Muscle layer of duodenum (tissue), 2 donors: Measurements from ENCODE around the gene PGLYRP4.

Experiments used
- H3K27ac ChIP-seq: one replicate; pipeline ENCODE4 v1.7.0; 2013; ENCODE audit warnings: mild to moderate bottlenecking, low read length
- H3K27me3 ChIP-seq: one replicate; pipeline ENCODE4 v1.7.0; 2013; ENCODE audit warnings: low read depth, mild to moderate bottlenecking, control low read depth, low read length
- H3K36me3 ChIP-seq, 2 donors: one replicate each; pipeline ENCODE4 v1.7.0; 2013; ENCODE audit warnings: low read length in 2 of 2, control low read depth in 1 of 2, mild to moderate bottlenecking in 1 of 2; ENCODE audit not compliant: insufficient read depth in 2 of 2, control insufficient read depth in 1 of 2
- H3K4me1 ChIP-seq, 2 donors: one replicate each; pipeline ENCODE4 v1.7.0; 2013; ENCODE audit warnings: low read length in 2 of 2, mild to moderate bottlenecking in 2 of 2, control low read depth in 1 of 2, moderate library complexity in 1 of 2; ENCODE audit not compliant: insufficient read depth in 2 of 2, control insufficient read depth in 1 of 2
- H3K4me3 ChIP-seq, 2 donors: one replicate each; pipeline ENCODE4 v1.7.0; 2013; ENCODE audit warnings: low read length in 2 of 2, low read depth in 1 of 2, mild to moderate bottlenecking in 1 of 2
- H3K9me3 ChIP-seq, 2 donors: one replicate each; pipeline ENCODE4 v1.7.0; 2013; ENCODE audit warnings: low read length in 2 of 2, control low read depth in 1 of 2, mild to moderate bottlenecking in 1 of 2; ENCODE audit not compliant: control insufficient read depth in 1 of 2
- donor health status: healthy.

Gene PGLYRP4

DNA sequence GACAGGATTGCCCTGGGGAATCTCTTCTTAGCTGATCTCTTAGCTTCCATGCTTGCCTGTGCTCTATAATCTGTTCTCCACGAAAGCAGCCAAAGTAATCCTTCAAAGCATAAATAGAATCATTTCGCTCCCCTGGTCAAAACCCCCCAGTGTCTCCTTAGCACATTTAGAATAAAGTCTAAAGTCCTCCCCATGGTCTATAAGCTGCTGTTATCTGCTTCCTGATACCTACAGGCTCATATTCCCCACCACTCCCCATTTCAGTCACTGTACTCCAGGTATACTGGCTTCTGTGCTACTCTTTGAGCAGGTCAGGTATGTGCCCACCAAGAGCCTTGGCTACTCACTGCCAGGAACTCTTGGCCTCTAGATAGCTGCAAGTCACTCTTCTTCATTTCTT, 23.9 kb upstream of the PGLYRP4 start:
- Histone ChIP-seq H3K36me3 (no peaks in the 10 kb centered on the region), H3K27ac (no peak overlapping the region), H3K27me3 (no peaks in the 10 kb centered on the region), H3K4me3 (no peak overlapping the region), H3K9me3 (no peaks in the 10 kb centered on the region), H3K4me1 (no peaks in the 10 kb centered on the region)

DNA sequence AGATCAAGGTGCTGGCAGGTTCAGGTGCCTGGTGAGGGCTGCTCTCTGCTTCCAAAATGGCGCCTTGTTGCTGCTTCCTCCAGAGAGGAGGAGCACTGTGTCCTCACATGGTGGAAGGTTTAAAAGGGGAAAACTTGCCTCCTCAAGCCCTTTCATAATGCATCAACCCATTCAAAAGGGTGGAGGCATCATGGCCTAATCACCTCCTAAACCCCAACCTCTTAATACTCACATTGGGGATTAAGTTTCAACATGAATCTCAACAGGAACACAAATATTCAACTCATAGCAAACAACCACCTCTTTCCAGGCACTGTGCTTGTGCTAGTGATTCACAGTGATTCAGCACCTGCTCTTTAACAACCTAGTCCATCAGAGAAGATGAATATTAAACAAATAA, 22.6 kb upstream of the PGLYRP4 start:
- Histone ChIP-seq H3K4me3 (no peak overlapping the region), H3K4me1 (no peaks in the 10 kb centered on the region), H3K9me3 (no peaks in the 10 kb centered on the region), H3K27me3 (no peaks in the 10 kb centered on the region), H3K27ac (no peak overlapping the region), H3K36me3 (no peaks in the 10 kb centered on the region)

DNA sequence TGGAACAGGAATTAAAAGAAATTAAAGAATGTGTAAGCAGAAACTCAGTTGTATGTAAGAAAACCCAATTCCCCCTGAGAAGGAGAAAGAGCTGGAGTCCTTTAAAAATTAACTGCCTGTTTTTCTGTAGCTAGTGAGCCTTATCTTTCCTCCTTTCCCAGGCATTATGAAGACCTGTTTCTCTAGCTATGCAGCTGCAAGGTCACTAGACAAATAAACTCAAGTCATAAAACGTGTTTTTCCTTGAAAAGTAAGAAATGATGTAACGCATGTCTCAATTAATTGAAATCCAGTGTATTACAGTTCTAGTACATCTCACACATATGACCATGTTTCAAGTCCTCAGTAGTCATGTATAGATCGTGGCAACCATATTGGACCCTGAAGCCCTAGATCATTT, 21.5 kb upstream of the PGLYRP4 start:
- Histone ChIP-seq H3K9me3 (no peaks in the 10 kb centered on the region), H3K27ac (no peak overlapping the region), H3K27me3 (no peaks in the 10 kb centered on the region)

DNA sequence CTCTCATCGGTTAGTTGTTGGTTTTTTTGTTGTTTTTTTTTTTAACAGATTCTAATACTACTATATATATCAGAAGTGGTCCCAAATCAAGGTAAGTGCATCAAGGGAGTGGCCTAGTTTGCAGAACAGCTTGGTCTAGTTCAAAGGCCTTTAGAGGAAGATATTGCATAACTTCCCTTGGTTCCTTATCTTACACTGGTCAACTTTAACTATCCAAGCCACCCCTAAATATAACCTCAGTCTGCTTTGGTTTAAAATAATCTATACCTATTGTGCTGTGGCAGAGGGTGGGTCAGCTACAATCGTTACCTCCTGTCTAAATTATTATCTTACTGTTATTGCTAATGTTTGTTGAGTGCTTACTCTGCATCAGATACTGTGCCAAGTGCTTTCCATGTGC, 19.9 kb upstream of the PGLYRP4 start:
- no peaks in the 10 kb centered on the region for H3K36me3 ChIP-seq
- no peak overlapping the region for H3K27ac ChIP-seq
- H3K9me3 ChIP-seq, result no peaks in the 10 kb centered on the region

More for the DNA sequence above, 21.5 kb upstream of the PGLYRP4 start:
- Histone ChIP-seq H3K36me3 (no peaks in the 10 kb centered on the region), H3K4me1 (no peaks in the 10 kb centered on the region), H3K4me3 (no peak overlapping the region)

DNA sequence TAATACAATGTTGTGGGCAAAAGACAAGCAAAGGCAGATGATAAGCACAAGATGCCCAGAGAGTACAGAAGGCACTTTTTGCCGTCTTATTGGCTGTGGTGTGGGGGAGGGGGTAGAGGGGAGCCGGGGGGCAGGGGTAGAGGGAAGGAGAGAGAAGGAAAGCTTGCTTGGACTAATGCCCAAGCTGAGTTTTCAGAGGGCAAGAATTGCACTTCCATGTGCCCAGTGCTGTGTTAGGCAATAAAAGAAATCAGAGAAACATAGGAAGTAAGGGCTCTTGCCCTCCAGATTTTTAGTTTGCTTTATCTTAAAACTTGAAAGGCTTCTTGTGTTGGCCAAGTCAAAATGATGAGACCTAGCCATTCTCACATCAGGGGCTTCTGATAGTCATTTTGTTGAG, 18.4 kb upstream of the PGLYRP4 start:
- Histone ChIP-seq H3K27me3 (no peaks in the 10 kb centered on the region), H3K4me1 (peaks cover 0 to 4% of the 10 kb centered on the region in 2 donors), H3K9me3 (no peaks in the 10 kb centered on the region), H3K36me3 (no peaks in the 10 kb centered on the region), H3K4me3 (no peak overlapping the region), H3K27ac (no peak overlapping the region)

More for the DNA sequence above, 19.9 kb upstream of the PGLYRP4 start:
- Histone ChIP-seq H3K27me3 (no peaks in the 10 kb centered on the region), H3K4me3 (no peak overlapping the region), H3K4me1 (no peaks in the 10 kb centered on the region)

DNA sequence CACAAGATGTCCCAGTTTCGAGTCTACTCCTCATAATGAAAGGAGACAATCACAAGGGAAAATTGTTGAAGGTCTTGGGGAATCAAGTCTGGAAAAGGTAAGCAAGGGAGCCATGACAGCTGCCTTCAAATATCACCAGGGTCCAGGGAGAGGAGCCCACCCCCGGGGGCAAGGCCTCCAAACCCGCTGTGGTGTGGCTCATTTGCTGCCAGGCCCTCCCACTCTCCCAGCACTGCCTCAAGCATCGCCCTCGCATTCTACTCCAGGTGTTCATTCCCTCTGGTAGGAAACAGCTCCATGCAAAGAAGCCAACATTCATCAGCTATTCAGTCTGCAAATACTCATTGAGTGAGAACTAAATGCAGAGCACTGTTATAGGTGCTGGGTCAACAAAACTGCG, 17.6 kb upstream of the PGLYRP4 start:
- peaks cover 0 to 4% of the 10 kb centered on the region in 2 donors for H3K4me1 ChIP-seq
- no peaks in the 10 kb centered on the region for H3K27me3 ChIP-seq
- H3K27ac ChIP-seq, result no peak overlapping the region
- no peaks in the 10 kb centered on the region for H3K36me3 ChIP-seq
- no peaks in the 10 kb centered on the region for H3K9me3 ChIP-seq
- no peak overlapping the region for H3K4me3 ChIP-seq

DNA sequence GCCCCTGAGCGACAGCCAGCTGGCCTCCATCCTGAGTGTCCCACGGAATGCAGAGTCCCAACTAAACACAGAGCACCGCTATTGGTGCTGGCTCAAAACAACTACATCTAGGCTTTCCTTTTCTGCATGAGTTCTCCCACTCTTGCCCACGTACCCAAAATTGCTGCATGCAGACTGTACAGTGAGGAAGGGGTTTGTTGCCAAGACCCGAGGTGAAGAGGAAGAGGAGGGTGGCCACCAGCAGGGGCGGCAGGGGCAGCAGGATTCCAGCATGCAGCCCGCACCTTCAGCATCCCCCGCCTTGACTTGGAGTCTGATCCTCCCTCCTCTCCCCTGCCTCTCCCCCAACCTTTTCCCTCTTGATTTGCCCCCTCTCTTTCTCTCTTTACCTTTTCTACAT, 17.1 kb upstream of the PGLYRP4 start:
- Histone ChIP-seq H3K27me3 (no peaks in the 10 kb centered on the region), H3K27ac (no peak overlapping the region), H3K4me1 (peaks cover 0 to 4% of the 10 kb centered on the region in 2 donors)

DNA sequence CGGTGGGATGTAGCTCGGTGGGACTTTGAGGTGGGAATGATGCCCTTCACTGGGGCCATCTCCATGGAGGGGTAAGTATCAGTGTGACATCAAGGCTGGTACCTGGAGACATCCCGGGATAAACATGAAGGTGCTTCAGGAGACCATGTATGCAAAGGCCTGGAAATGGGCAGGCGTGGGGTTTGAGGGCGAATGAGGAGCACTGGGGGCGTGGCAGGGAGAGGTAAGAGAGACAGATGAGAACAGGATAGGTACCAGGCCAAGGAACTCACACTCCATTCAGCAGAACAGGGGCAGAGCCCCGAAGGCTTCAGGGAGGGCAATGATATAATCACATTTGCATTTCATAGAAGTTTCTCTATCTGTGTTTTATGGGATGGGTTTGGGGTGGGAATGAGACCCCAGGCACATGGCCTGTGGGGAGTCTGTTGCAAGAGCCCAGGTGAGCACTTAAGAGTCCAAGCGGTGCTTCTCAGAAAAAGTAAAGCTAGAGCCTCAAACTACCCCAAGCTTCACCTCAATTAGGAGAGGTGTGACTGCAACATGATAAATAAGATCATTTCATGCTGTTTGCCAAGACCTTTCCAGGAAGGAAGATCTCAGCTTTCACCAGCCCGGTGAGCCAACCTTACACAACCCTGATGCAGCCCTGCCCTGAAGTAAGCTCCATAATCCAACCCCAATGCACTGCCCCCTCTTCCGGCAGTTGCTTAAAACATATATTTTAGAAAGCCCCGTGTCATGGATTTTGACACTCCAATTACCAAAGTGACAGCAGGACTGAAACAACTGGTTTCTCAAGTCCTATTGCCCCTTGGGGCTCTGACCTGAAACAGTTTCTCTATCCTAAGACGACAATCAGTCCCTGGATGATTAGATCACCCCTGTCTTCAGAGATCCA, 16.4 kb upstream of the PGLYRP4 start:
- no peaks in the 10 kb centered on the region for H3K9me3 ChIP-seq
- H3K4me1 ChIP-seq, result peaks cover 0 to 4% of the 10 kb centered on the region in 2 donors
- H3K36me3 ChIP-seq, result no peaks in the 10 kb centered on the region
- no peaks in the 10 kb centered on the region for H3K27me3 ChIP-seq
- H3K27ac ChIP-seq, result no peak overlapping the region
- no peak overlapping the region for H3K4me3 ChIP-seq

More for the DNA sequence above, 17.1 kb upstream of the PGLYRP4 start:
- H3K4me3 ChIP-seq, result no peak overlapping the region
- no peaks in the 10 kb centered on the region for H3K9me3 ChIP-seq
- H3K36me3 ChIP-seq, result no peaks in the 10 kb centered on the region

DNA sequence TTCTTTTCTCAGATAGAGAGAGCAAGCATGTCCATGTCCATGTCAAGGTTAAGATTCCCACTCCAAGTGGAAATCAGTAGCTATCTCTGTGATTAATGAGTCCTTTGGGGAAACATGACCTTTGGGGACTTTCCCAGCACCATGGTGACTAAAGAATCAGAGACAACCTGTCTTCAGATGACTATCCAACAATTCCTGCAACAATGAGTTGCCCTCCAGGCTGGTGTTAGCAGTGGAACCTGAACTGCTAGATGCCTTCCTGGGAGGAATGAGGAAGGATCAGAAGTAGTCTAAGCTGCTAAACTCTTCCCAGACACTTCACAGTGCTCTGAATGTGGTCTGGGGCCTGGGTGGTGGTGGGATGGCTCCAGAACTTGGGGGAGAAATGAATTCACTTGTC, 15.5 kb upstream of the PGLYRP4 start:
- H3K4me1 ChIP-seq, result peaks cover 0 to 4% of the 10 kb centered on the region in 2 donors
- no peak overlapping the region for H3K27ac ChIP-seq
- H3K4me3 ChIP-seq, result no peak overlapping the region
- H3K9me3 ChIP-seq, result no peaks in the 10 kb centered on the region
- no peaks in the 10 kb centered on the region for H3K36me3 ChIP-seq
- H3K27me3 ChIP-seq, result no peaks in the 10 kb centered on the region

DNA sequence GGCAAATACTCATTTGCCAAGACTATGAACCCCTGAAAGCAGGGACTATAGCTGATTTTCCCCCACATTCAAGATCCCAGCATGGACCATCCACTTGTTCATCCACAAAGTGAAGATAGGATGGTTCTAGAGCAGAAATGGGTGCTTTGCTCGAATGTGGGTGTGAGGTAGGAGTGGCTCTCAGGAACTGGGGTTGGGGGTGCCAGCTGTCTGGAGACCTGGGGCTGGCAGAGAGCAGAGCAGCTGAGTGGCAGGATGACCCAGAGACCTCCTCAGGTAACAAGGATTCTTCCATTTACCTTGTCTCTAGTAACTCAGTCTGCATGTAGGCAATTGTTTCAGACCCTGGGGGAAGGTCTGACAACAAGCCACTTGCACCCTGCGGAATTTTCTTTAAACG, 15.0 kb upstream of the PGLYRP4 start:
- Histone ChIP-seq H3K27me3 (no peaks in the 10 kb centered on the region), H3K4me1 (peaks cover 0 to 4% of the 10 kb centered on the region in 2 donors), H3K4me3 (no peak overlapping the region), H3K9me3 (no peaks in the 10 kb centered on the region), H3K36me3 (no peaks in the 10 kb centered on the region), H3K27ac (no peak overlapping the region)

DNA sequence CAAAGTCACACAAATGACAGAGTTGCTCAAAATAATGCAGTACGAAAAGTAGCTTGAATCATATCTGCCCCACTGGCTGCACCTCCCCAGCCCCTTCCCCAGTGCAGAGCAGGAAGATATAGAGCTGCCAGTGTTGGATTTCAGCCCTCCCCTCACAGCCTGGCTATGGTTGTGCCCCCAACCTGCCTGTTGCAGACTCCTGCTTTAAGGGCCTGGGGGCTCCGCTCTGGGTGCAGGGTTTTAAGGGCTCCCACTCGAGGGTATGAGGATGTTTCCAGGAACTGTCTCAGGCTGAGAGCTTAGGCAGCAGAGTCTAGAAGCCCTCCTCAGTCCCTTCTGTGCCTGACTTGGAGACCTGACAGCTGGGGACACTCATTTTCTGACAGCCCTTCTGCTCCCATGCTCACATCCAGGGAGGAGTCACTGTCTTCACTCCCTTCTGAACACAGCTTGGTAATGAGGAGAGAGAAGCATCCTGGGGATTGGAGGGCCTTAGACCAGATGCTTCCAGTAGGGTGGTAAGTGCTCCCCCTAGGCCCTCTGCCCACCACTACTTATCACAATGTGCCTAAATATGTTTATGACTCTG, 13.6 kb upstream of the PGLYRP4 start:
- no peaks in the 10 kb centered on the region for H3K36me3 ChIP-seq
- H3K27ac ChIP-seq, result no peak overlapping the region

More for the DNA sequence above, 13.6 kb upstream of the PGLYRP4 start:
- H3K4me3 ChIP-seq, result no peak overlapping the region
- peaks cover 0 to 4% of the 10 kb centered on the region in 2 donors for H3K4me1 ChIP-seq
- no peaks in the 10 kb centered on the region for H3K9me3 ChIP-seq
- no peaks in the 10 kb centered on the region for H3K27me3 ChIP-seq
